Measurements from ENCODE around the gene C6orf163. TPM values are rescaled to one million over a fixed set of nuclear protein-coding genes. Genes with fewer than 3 reads are reported as not detected.
"Not testable (repeated sequence)": the region's sequence is repeated elsewhere in the genome, so short reads cannot be mapped to it uniquely, and the experiment has no call there.

The C6orf163 gene
- 1.9 TPM for polyA plus RNA-seq (2013)

- WGBS (ENCODE audit: insufficient coverage), result 100% methylated on average over 1 of the region's 2 CpGs
- H3K27me3 ChIP-seq (replicated peaks in 2 of 5; ENCODE audit: control insufficient read depth in 4 of 5, insufficient read depth in 5 of 5, low read length in 4 of 5), result no peaks in the 10 kb centered on the region
- no peaks in the 10 kb centered on the region for H3K4me1 ChIP-seq (ENCODE audit: control extremely low read depth in 1 of 4, control insufficient read depth in 4 of 4, insufficient read depth in 4 of 4, low read length in 3 of 4)
- H3K27ac ChIP-seq (ENCODE audit: insufficient read depth in 1 of 2, low read depth in 1 of 2, low read length in 2 of 2, poor library complexity in 1 of 2, severe bottlenecking in 2 of 2), result no peak within 1 kb of the TSS
- no peak for DNase-seq
- POLR2A ChIA-PET, result interaction anchor here (0.8 kb wide), 1 partner anchor 25 kb away, joined by 3 read pairs; no protein-coding TSS in a partner anchor
- CTCF ChIA-PET, result no interaction called here
- peaks cover 0 to 2% (median under 1%) of the 10 kb centered on the region in 4 experiments for H3K36me3 ChIP-seq (ENCODE audit: control insufficient read depth in 4 of 4, insufficient read depth in 4 of 4, low read length in 3 of 4)
- no peak within 1 kb of the TSS for H3K4me3 ChIP-seq (ENCODE audit: control insufficient read depth in 1 of 7, extremely low read depth in 1 of 7, insufficient read depth in 4 of 7, low read depth in 2 of 7, low read length in 6 of 7)
- no peaks in the 10 kb centered on the region for H3K9me3 ChIP-seq (ENCODE audit: control extremely low read depth in 1 of 5, control insufficient read depth in 4 of 5, insufficient read depth in 2 of 5, low read depth in 1 of 5, low read length in 4 of 5)
These were observed at the start of gene C6orf163 for GRCh38 chr6:87344731-87345130. TSS of gene C6orf163 (plus strand) at chr6:87344813. CDS start at chr6:87345100, 287 bp downstream.

GRCh38 chr6:87297119-87297518 is 47.5 kb upstream of the C6orf163 start:
- Histone ChIP-seq H3K4me3 (ENCODE audit: control insufficient read depth in 1 of 7, extremely low read depth in 1 of 7, insufficient read depth in 4 of 7, low read depth in 2 of 7, low read length in 6 of 7) (no peak overlapping the region), H3K27me3 (replicated peaks in 2 of 5; ENCODE audit: control insufficient read depth in 4 of 5, insufficient read depth in 5 of 5, low read length in 4 of 5) (peaks cover 0 to 2% (median 0%) of the 10 kb centered on the region in 5 experiments), H3K4me1 (ENCODE audit: control extremely low read depth in 1 of 4, control insufficient read depth in 4 of 4, insufficient read depth in 4 of 4, low read length in 3 of 4) (no peaks in the 10 kb centered on the region), H3K27ac (ENCODE audit: insufficient read depth in 1 of 2, low read depth in 1 of 2, low read length in 2 of 2, poor library complexity in 1 of 2, severe bottlenecking in 2 of 2) (no peak overlapping the region), H3K9me3 (ENCODE audit: control extremely low read depth in 1 of 5, control insufficient read depth in 4 of 5, insufficient read depth in 2 of 5, low read depth in 1 of 5, low read length in 4 of 5) (no peaks in the 10 kb centered on the region), H3K36me3 (ENCODE audit: control insufficient read depth in 4 of 4, insufficient read depth in 4 of 4, low read length in 3 of 4) (no peaks in the 10 kb centered on the region)
- ChIA-PET CTCF (no interaction called here), POLR2A (no interaction called here)
- WGBS (ENCODE audit: insufficient coverage), result no CpG with 5 or more reads among the region's 1 CpG
- no peak for DNase-seq

- CTCF ChIA-PET; H3K36me3 ChIP-seq (ENCODE audit: control insufficient read depth in 4 of 4, insufficient read depth in 4 of 4, low read length in 3 of 4); H3K4me3 ChIP-seq (ENCODE audit: control insufficient read depth in 1 of 7, extremely low read depth in 1 of 7, insufficient read depth in 4 of 7, low read depth in 2 of 7, low read length in 6 of 7); H3K27me3 ChIP-seq (replicated peaks in 2 of 5; ENCODE audit: control insufficient read depth in 4 of 5, insufficient read depth in 5 of 5, low read length in 4 of 5); DNase-seq; H3K4me1 ChIP-seq (ENCODE audit: control extremely low read depth in 1 of 4, control insufficient read depth in 4 of 4, insufficient read depth in 4 of 4, low read length in 3 of 4); H3K9me3 ChIP-seq (ENCODE audit: control extremely low read depth in 1 of 5, control insufficient read depth in 4 of 5, insufficient read depth in 2 of 5, low read depth in 1 of 5, low read length in 4 of 5); POLR2A ChIA-PET; H3K27ac ChIP-seq (ENCODE audit: insufficient read depth in 1 of 2, low read depth in 1 of 2, low read length in 2 of 2, poor library complexity in 1 of 2, severe bottlenecking in 2 of 2): not testable (repeated sequence)
- 86% methylated on average over 9 of the region's 9 CpGs for WGBS (ENCODE audit: insufficient coverage)
These were observed 43.3 kb upstream of the C6orf163 start for GRCh38 chr6:87301277-87301676.

- peaks cover 0 to 2% (median 0%) of the 10 kb centered on the region in 5 experiments for H3K9me3 ChIP-seq (ENCODE audit: control extremely low read depth in 1 of 5, control insufficient read depth in 4 of 5, insufficient read depth in 2 of 5, low read depth in 1 of 5, low read length in 4 of 5)
- 83% methylated on average over 4 of the region's 4 CpGs for WGBS (ENCODE audit: insufficient coverage)
- no peak overlapping the region for H3K4me3 ChIP-seq (ENCODE audit: control insufficient read depth in 1 of 7, extremely low read depth in 1 of 7, insufficient read depth in 4 of 7, low read depth in 2 of 7, low read length in 6 of 7)
- POLR2A ChIA-PET, result no interaction called here
- DNase-seq, result no peak
- no peaks in the 10 kb centered on the region for H3K4me1 ChIP-seq (ENCODE audit: control extremely low read depth in 1 of 4, control insufficient read depth in 4 of 4, insufficient read depth in 4 of 4, low read length in 3 of 4)
- no peak overlapping the region for H3K27ac ChIP-seq (ENCODE audit: insufficient read depth in 1 of 2, low read depth in 1 of 2, low read length in 2 of 2, poor library complexity in 1 of 2, severe bottlenecking in 2 of 2)
- H3K27me3 ChIP-seq (replicated peaks in 2 of 5; ENCODE audit: control insufficient read depth in 4 of 5, insufficient read depth in 5 of 5, low read length in 4 of 5), result peaks cover 0 to 8% (median 0%) of the 10 kb centered on the region in 5 experiments
- CTCF ChIA-PET, result no interaction called here
- no peaks in the 10 kb centered on the region for H3K36me3 ChIP-seq (ENCODE audit: control insufficient read depth in 4 of 4, insufficient read depth in 4 of 4, low read length in 3 of 4)
These were observed 35.6 kb upstream of the C6orf163 start for GRCh38 chr6:87308970-87309369.

- WGBS (ENCODE audit: insufficient coverage), result no CpG with 5 or more reads among the region's 1 CpG
- Histone ChIP-seq H3K9me3 (ENCODE audit: control extremely low read depth in 1 of 5, control insufficient read depth in 4 of 5, insufficient read depth in 2 of 5, low read depth in 1 of 5, low read length in 4 of 5) (no peaks in the 10 kb centered on the region), H3K36me3 (ENCODE audit: control insufficient read depth in 4 of 4, insufficient read depth in 4 of 4, low read length in 3 of 4) (no peaks in the 10 kb centered on the region), H3K4me1 (ENCODE audit: control extremely low read depth in 1 of 4, control insufficient read depth in 4 of 4, insufficient read depth in 4 of 4, low read length in 3 of 4) (no peaks in the 10 kb centered on the region), H3K27ac (ENCODE audit: insufficient read depth in 1 of 2, low read depth in 1 of 2, low read length in 2 of 2, poor library complexity in 1 of 2, severe bottlenecking in 2 of 2) (no peak overlapping the region), H3K4me3 (ENCODE audit: control insufficient read depth in 1 of 7, extremely low read depth in 1 of 7, insufficient read depth in 4 of 7, low read depth in 2 of 7, low read length in 6 of 7) (no peak overlapping the region), H3K27me3 (replicated peaks in 2 of 5; ENCODE audit: control insufficient read depth in 4 of 5, insufficient read depth in 5 of 5, low read length in 4 of 5) (peaks cover 0 to 12% (median 0%) of the 10 kb centered on the region in 5 experiments)
- CTCF ChIA-PET, result no interaction called here
- POLR2A ChIA-PET, result interaction anchor here (0.6 kb wide), 1 partner anchor 12 kb away, joined by 3 read pairs; no protein-coding TSS in a partner anchor
- DNase-seq, result no peak
These were observed 31.8 kb upstream of the C6orf163 start for GRCh38 chr6:87312860-87313259.

- no peak overlapping the region for H3K27ac ChIP-seq (ENCODE audit: insufficient read depth in 1 of 2, low read depth in 1 of 2, low read length in 2 of 2, poor library complexity in 1 of 2, severe bottlenecking in 2 of 2)
- H3K27me3 ChIP-seq (replicated peaks in 2 of 5; ENCODE audit: control insufficient read depth in 4 of 5, insufficient read depth in 5 of 5, low read length in 4 of 5), result peaks cover 0 to 10% (median 0%) of the 10 kb centered on the region in 5 experiments
- ChIA-PET POLR2A (no interaction called here), CTCF (no interaction called here)
- H3K9me3 ChIP-seq (ENCODE audit: control extremely low read depth in 1 of 5, control insufficient read depth in 4 of 5, insufficient read depth in 2 of 5, low read depth in 1 of 5, low read length in 4 of 5), result no peaks in the 10 kb centered on the region
- DNase-seq, result no peak
- no peak overlapping the region for H3K4me3 ChIP-seq (ENCODE audit: control insufficient read depth in 1 of 7, extremely low read depth in 1 of 7, insufficient read depth in 4 of 7, low read depth in 2 of 7, low read length in 6 of 7)
- 94% methylated on average over 3 of the region's 3 CpGs for WGBS (ENCODE audit: insufficient coverage)
- no peaks in the 10 kb centered on the region for H3K4me1 ChIP-seq (ENCODE audit: control extremely low read depth in 1 of 4, control insufficient read depth in 4 of 4, insufficient read depth in 4 of 4, low read length in 3 of 4)
- no peaks in the 10 kb centered on the region for H3K36me3 ChIP-seq (ENCODE audit: control insufficient read depth in 4 of 4, insufficient read depth in 4 of 4, low read length in 3 of 4)
These were observed 29.5 kb upstream of the C6orf163 start for GRCh38 chr6:87315071-87315470.

GRCh38 chr6:87319271-87319987 is 25.2 kb upstream of the C6orf163 start:
- 100% methylated on average over 1 of the region's 3 CpGs for WGBS (ENCODE audit: insufficient coverage)

More at GRCh38 chr6:87319271-87319987, 25.2 kb upstream of the C6orf163 start:
- DNase-seq, result no peak
- Histone ChIP-seq H3K27ac (ENCODE audit: insufficient read depth in 1 of 2, low read depth in 1 of 2, low read length in 2 of 2, poor library complexity in 1 of 2, severe bottlenecking in 2 of 2) (no peak overlapping the region), H3K27me3 (replicated peaks in 2 of 5; ENCODE audit: control insufficient read depth in 4 of 5, insufficient read depth in 5 of 5, low read length in 4 of 5) (peaks cover 0 to 5% (median 0%) of the 10 kb centered on the region in 5 experiments), H3K36me3 (ENCODE audit: control insufficient read depth in 4 of 4, insufficient read depth in 4 of 4, low read length in 3 of 4) (no peaks in the 10 kb centered on the region), H3K4me1 (ENCODE audit: control extremely low read depth in 1 of 4, control insufficient read depth in 4 of 4, insufficient read depth in 4 of 4, low read length in 3 of 4) (peaks cover 0 to 5% (median 2%) of the 10 kb centered on the region in 4 experiments), H3K9me3 (ENCODE audit: control extremely low read depth in 1 of 5, control insufficient read depth in 4 of 5, insufficient read depth in 2 of 5, low read depth in 1 of 5, low read length in 4 of 5) (no peaks in the 10 kb centered on the region), H3K4me3 (ENCODE audit: control insufficient read depth in 1 of 7, extremely low read depth in 1 of 7, insufficient read depth in 4 of 7, low read depth in 2 of 7, low read length in 6 of 7) (no peak overlapping the region)
- CTCF ChIA-PET, result interaction anchor here (1.5 kb wide), 1 partner anchor 71 kb away, joined by 4 read pairs; no protein-coding TSS in a partner anchor
- POLR2A ChIA-PET, result interaction anchor here (0.8 kb wide), 1 partner anchor 25 kb away, joined by 3 read pairs; the partner anchor contains the start of gene C6orf163
